H1 (cell line): ENCODE data around the gene CARD11. TPM values are rescaled to one million over a fixed set of nuclear protein-coding genes. Genes with fewer than 3 reads are reported as not detected.

ENCODE experiments used
- HDAC6 ChIP-seq: IDR thresholded peaks from one replicate; pipeline ENCODE4 v1.7.1; 2012; ENCODE audit warnings: low read depth, mild to moderate bottlenecking, inconsistent platforms, low read length, moderate library complexity
- JUN ChIP-seq: IDR thresholded peaks from 2 replicates; pipeline ENCODE4 v1.6.1; 2011; ENCODE audit warnings: low read depth, mild to moderate bottlenecking, improper control_type of control experiment, low read length
- POU5F1 ChIP-seq: IDR thresholded peaks from 2 replicates; pipeline ENCODE4 v1.6.1; 2011; ENCODE audit warnings: low read depth, mild to moderate bottlenecking, low read length, moderate library complexity
- RAD21 ChIP-seq, 2 experiments: IDR thresholded peaks in 1 of 2; conservative IDR thresholded peaks in 1 of 2; 2 replicates each; pipeline ENCODE4 v1.6.1; 2011; ENCODE audit warnings: low read depth in 2 of 2, low read length in 2 of 2, improper control_type of control experiment in 1 of 2, inconsistent platforms in 1 of 2, mild to moderate bottlenecking in 1 of 2, moderate library complexity in 1 of 2
- RNF2 ChIP-seq: fragments of 200-900, 300-1000 bp; sonication (generic); IDR thresholded peaks from 2 replicates; pipeline ENCODE4 v1.7.1; 2016; ENCODE audit warnings: borderline replicate concordance, low read depth, mild to moderate bottlenecking, antibody characterized with exemption, low read length; ENCODE audit not compliant: poor library complexity, severe bottlenecking; ENCODE audit errors: missing control alignments
- polyA plus RNA-seq, 7 experiments: library from polyadenylated mRNA; depleted of rRNA in 3 of 7; stranded (reverse) in 5 of 7; unstranded in 2 of 7; fragments of >200 nt in 5 of 7; fragments of 200-250 nt in 2 of 7; gene quantifications; 1 replicate in 5 of 7; 2 replicates in 1 of 7; 4 replicates in 1 of 7; pipeline versions ENCODE4 v1.2.1 to v1.2.3, GENCODE V29; 2011 to 2013; ENCODE audit warnings: missing spikeins in 2 of 7, mixed read lengths in 2 of 7
- total RNA-seq: library from RNA; stranded (reverse); fragmentation: NEBNext Ultra II Directional; extraction: Animal tissue kit (Norgen Biotek cat#: 25700); gene quantifications from 2 replicates; pipeline ENCODE4 v1.2.1, GENCODE V29; 2021
- TF ChIP-seq, protein P1 (sequence below): fragments of 300-600 bp; sonication (generic); IDR thresholded peaks from 2 replicates; pipeline ENCODE4 v1.7.1; 2012; ENCODE audit warnings: low read length, moderate library complexity, mild to moderate bottlenecking, inconsistent platforms; ENCODE audit not compliant: insufficient replicate concordance

The CARD11 gene
- total and polyA plus RNA-seq, 2 of the 8 experiments (the other 6 are each of a cell fraction or from before 2014, with no cell fraction given): 12.6 to 29.8 TPM

DNA sequence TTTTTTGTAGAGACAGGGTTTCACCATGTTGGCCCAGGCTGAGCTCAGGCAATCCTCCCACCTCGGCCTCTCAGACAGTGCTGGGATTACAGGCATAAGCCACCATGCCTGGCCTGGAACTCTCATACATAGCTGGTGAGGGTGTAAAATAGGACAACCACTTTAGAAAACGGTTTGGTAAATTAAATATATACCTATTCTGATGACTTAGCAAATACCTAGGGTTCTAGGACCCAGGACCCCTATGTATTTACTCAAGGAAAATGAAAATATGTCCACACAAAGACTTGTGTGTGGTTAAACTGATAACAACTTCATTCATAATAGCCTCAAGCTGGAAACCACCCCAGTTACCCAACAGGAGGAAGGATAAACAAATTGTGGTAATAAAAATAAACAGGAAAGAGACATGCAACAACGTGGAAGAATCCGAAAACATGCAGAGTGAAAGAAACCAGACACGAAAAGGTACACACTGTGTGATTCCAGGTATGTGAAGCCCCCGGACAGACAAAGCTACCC, 52.7 kb downstream of the CARD11 start (continued):
- TF ChIP-seq, protein P1, sequence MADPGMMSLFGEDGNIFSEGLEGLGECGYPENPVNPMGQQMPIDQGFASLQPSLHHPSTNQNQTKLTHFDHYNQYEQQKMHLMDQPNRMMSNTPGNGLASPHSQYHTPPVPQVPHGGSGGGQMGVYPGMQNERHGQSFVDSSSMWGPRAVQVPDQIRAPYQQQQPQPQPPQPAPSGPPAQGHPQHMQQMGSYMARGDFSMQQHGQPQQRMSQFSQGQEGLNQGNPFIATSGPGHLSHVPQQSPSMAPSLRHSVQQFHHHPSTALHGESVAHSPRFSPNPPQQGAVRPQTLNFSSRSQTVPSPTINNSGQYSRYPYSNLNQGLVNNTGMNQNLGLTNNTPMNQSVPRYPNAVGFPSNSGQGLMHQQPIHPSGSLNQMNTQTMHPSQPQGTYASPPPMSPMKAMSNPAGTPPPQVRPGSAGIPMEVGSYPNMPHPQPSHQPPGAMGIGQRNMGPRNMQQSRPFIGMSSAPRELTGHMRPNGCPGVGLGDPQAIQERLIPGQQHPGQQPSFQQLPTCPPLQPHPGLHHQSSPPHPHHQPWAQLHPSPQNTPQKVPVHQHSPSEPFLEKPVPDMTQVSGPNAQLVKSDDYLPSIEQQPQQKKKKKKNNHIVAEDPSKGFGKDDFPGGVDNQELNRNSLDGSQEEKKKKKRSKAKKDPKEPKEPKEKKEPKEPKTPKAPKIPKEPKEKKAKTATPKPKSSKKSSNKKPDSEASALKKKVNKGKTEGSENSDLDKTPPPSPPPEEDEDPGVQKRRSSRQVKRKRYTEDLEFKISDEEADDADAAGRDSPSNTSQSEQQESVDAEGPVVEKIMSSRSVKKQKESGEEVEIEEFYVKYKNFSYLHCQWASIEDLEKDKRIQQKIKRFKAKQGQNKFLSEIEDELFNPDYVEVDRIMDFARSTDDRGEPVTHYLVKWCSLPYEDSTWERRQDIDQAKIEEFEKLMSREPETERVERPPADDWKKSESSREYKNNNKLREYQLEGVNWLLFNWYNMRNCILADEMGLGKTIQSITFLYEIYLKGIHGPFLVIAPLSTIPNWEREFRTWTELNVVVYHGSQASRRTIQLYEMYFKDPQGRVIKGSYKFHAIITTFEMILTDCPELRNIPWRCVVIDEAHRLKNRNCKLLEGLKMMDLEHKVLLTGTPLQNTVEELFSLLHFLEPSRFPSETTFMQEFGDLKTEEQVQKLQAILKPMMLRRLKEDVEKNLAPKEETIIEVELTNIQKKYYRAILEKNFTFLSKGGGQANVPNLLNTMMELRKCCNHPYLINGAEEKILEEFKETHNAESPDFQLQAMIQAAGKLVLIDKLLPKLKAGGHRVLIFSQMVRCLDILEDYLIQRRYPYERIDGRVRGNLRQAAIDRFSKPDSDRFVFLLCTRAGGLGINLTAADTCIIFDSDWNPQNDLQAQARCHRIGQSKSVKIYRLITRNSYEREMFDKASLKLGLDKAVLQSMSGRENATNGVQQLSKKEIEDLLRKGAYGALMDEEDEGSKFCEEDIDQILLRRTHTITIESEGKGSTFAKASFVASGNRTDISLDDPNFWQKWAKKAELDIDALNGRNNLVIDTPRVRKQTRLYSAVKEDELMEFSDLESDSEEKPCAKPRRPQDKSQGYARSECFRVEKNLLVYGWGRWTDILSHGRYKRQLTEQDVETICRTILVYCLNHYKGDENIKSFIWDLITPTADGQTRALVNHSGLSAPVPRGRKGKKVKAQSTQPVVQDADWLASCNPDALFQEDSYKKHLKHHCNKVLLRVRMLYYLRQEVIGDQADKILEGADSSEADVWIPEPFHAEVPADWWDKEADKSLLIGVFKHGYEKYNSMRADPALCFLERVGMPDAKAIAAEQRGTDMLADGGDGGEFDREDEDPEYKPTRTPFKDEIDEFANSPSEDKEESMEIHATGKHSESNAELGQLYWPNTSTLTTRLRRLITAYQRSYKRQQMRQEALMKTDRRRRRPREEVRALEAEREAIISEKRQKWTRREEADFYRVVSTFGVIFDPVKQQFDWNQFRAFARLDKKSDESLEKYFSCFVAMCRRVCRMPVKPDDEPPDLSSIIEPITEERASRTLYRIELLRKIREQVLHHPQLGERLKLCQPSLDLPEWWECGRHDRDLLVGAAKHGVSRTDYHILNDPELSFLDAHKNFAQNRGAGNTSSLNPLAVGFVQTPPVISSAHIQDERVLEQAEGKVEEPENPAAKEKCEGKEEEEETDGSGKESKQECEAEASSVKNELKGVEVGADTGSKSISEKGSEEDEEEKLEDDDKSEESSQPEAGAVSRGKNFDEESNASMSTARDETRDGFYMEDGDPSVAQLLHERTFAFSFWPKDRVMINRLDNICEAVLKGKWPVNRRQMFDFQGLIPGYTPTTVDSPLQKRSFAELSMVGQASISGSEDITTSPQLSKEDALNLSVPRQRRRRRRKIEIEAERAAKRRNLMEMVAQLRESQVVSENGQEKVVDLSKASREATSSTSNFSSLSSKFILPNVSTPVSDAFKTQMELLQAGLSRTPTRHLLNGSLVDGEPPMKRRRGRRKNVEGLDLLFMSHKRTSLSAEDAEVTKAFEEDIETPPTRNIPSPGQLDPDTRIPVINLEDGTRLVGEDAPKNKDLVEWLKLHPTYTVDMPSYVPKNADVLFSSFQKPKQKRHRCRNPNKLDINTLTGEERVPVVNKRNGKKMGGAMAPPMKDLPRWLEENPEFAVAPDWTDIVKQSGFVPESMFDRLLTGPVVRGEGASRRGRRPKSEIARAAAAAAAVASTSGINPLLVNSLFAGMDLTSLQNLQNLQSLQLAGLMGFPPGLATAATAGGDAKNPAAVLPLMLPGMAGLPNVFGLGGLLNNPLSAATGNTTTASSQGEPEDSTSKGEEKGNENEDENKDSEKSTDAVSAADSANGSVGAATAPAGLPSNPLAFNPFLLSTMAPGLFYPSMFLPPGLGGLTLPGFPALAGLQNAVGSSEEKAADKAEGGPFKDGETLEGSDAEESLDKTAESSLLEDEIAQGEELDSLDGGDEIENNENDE: no peak
- TF ChIP-seq RNF2: no peak
- no peak for TF ChIP-seq POU5F1
- TF ChIP-seq RAD21 (IDR thresholded peaks at IDR 0.05 in 1 of 2, conservative IDR thresholded peaks at IDR 0.05 in 1 of 2; ENCODE audit: low read depth in 2 of 2, low read length in 2 of 2): no peak
- TF ChIP-seq HDAC6: no peak
- no peak for TF ChIP-seq JUN
